ENCODE data around the gene NSUN4.
"Not testable (repeated sequence)": the region's sequence is repeated elsewhere in the genome, so short reads cannot be mapped to it uniquely, and the experiment has no call there.

Gene NSUN4

DNA sequence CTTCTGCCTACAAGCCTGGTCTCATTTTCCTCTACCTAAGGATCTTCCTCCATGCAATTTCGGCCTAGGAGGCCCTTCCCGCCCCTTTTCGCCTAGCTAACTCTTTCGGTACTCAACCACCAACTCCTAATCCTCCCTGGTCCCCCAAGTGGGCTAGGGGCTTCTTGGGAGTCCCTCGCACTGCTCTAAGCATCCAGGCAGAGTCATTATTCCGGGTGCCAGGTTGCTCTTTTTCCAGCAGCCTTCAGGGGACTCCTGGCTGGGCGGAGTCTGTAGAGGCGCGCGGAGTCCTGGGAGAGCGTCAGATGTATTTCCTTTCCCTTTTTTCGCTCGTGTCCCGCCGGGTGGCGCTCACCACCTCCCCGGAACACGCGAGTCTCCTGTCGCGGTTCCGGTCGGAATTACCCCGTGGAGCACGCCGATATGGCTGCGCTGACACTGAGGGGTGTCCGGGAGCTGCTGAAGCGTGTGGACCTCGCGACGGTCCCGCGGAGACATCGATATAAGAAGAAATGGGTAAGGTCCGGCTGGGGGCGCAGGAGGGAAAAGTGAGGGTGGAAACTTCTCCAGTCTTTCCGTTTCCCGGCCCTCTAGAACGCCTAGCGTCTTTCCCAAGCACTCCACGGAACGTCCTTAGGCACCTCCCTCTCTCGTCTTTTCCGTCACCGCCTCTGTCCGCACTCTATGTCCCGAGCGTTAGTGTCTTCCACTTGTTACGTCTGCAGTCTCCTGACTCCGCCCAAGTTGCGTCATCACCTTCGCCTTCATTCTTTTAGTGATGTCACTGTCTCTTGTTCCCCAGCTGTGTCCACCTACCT lies at the start of gene NSUN4:
TSS of gene NSUN4 (plus strand) at position 404 of the 818 bp plus-strand sequence. CDS start at position 424, 20 bp downstream.
- peak; percentile 96 to 97 (median 96) for DNase-seq

DNA sequence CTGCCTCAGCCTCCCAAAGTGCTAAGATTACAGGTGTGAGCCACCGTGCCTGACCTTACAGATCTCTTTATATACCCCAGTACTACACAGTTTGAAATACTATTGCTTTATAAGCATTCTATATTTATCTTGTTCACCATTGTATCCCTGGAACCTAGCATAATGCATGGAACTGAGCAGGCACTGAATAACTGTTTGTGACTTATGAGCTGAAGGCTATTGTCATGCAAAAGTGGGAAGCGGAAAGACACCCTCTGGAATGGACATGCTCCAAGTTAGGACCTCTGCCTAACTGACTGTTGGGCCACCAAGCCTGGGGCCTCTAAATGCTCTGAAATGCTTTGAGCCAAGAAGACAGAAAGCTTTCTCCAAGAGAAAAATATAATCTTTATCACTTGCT lies 45.3 kb upstream of the NSUN4 start:
- no peak for DNase-seq

DNA sequence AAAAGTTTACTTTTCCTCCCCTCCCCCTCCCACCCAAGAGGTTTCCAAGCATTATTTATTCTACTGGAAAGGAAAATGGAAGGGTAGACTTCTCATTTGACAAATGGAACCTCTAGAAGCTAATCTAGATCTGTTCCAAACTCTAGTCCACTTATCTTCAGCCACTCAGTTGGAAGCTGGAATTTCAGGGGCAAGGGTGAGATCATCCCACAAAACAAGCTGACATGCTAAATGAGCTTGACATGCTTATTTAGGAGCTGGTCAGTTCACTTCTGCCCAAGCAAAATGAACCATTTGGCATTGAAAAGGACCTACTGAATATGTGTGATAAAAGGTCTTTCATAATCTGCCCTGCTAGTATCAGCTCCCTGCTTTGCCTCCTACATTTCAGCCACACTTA lies 42.2 kb upstream of the NSUN4 start:
- no peak for DNase-seq

DNA sequence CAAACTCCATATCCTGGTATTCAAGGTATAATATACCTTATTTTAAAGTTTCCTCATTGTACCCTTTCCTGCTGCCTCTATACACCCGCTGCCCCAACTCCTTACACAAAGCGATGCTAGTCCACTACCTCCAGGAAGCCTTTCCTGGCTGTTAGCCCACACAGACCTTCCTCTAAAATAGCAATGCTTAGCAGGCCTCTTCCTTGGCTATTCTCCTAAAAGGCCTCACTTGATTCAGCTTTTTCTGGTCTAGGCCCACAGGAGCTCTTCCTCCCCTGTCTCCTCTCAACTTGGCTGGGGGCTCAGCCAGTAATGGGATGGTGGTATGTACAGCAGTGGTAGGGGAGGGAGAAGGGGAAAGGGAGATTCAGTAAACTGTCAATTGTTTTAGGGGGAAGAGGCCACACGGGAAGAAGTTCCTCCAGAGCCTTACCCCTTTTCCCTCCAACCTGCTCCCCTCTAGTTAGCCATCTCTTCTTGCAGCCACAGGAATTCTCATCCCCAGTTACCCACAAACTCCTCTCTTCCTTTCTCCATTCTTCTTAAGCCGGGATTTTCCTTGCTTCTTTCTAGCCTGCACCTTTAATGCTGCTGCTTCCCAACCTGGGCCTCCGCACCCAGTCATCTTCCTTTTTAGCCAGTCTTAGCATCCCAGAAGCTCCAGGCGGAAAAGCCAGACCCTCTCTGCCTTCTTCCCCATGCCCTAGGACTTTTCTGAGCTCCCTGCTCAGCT lies 39.8 kb upstream of the NSUN4 start:
- DNase-seq = peak in 1 of 3 donors; percentile 13

DNA sequence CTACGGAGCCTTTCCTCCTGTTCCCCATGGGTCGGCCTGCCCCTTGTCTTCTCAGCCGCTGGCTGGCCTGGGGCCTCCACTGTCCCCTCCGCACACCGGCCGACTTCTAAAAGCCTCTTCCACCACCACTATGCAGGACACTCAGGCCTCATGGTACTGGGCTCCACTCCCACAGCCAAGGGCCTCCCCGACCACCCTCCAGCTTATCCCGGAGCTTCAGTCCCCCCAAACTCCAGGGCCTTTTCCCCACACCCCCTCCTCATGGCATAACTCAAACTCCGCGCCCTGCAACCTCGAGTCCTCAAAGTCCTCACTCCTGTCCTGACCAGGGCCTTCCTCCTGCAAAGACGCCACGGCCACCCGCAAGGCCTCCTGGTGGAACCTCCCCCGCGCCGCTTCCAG lies 39.2 kb upstream of the NSUN4 start:
- peak in 1 of 3 donors; percentile 34 for DNase-seq

DNA sequence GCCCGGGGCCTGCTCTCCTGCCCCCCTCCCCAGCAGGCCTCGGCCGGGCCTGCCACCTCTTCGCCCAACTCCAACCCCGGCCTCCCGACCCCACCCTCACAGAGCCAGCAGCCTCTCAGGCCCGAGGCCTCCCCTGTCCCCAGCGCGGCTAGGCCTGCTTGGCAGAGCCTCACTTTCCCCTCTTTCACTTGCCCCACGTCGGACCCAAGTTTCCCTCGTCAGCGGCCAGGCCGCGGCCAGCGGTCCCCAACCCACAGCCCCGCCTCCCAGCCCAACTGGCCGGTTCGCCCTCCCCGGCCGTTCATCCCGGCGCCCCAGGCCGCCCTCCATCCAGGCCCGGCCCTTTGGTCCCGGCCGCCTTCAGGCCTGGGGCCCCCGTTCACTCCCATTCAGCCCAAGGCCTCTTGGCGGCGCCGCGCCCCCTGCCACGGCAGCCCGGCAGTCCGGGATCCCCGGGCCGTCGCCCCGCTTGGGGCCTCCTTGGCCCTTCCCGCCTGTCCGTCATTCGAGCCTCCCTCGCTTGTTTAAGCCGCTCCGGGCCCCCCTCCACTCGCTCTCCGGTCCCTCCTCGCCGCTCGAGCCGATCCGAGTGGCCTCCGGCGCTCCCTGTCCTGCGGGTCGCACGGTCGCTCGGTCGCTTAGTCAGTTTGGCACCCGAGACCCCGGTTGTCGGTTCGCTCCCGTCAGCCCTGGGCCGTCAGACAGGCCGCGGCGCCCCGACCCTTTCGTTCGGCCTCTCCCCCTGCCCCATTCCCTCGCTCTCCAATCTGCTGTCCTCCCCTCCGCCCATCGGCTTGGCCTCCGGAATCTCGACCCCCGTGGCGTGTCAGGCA lies 38.6 kb upstream of the NSUN4 start:
- peak; percentile 73 to 88 (median 74) for DNase-seq

DNA sequence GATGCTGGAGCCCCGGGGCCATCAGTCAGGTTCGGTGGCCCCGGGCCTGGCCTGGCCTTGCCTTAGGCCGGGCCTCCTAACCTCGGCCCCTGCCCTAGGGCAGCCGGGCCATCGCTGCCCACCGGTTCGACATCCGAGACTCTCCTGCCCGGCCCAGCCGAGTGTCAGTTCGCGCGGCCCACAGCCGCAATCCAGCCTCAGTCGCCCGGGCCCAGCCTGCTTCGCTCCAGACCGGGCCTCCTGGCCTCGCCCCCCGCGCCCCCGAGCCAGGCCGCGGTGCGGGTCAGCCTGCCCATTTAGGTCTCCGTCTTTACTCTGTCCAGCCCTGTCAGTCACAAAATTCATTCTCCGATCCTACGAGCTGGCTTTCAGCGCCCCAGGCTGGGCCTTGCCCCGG lies 38.0 kb upstream of the NSUN4 start:
- peak; percentile 30 to 66 (median 42) for DNase-seq

DNA sequence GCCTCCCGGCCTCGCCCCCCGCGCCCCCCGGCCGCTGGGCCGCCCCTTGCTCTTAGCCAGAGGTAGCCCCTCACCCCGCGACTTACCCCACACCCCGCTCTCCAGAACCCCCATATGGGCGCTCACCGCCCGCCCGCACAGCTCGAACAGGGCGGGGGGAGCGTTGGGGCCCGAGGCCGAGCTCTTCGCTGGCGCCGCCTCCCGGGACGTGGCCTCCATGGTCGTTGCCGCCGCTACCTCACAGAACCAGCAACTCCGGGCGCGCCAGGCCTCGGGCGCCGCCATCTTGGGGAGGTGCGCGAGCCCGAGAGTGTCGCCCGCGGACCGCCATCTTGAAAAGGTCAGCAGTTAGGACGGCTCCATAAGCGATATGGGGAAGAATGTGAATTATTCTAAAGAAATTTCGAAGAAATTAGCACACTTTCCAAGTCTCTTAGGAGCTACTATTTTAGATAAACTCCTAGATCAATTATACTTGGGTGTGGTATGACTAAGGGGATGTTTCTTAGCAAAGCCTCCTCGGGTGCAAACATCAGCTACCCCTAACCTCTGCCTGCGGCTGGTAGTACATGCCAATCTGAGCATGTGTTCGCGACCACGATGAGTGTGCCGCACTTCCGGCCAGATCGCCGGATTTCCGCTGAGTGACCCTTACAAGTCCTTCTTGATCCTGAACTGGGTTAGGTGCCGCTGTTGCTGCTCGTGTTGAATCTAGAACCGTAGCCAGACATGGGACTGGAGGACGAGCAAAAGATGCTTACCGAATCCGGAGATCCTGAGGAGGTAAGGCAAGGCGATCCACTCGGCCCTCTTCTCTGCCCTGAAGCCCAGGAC lies 37.4 kb upstream of the NSUN4 start, which contains the start of the genes LRRC41 and UQCRH:
TSS of gene LRRC41 (minus strand) at position 579 of the 834 bp plus-strand sequence. CDS start at position 285, 294 bp downstream.
TSS of gene UQCRH (plus strand) at position 661 of the 834 bp plus-strand sequence. CDS start at position 730, 69 bp downstream.
- peak; percentile 98 for DNase-seq

DNA sequence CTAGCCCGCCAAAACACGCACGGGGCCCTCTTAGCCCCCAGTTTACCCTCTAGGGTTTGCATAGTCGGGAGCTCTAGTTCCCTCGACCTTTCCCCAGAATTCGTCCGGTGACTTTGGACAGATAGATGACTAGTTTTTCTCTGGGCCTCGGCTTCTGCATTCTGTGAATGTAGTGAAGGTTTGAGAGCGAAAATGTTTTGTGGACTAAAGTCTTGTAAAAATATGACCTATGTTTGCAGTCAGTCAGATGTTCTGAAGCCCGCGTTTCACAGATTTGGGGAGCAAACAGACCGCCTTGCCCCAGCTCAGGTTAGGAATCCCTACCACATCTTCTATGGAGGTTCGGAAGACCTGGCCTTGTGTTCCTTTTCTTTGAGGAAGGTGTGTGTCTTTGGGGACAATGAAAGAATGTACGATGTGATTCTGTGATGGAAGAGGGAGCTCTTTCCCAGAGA lies 36.7 kb upstream of the NSUN4 start:
- peak in 2 of 3 donors; percentile 10 to 25 for DNase-seq

DNA sequence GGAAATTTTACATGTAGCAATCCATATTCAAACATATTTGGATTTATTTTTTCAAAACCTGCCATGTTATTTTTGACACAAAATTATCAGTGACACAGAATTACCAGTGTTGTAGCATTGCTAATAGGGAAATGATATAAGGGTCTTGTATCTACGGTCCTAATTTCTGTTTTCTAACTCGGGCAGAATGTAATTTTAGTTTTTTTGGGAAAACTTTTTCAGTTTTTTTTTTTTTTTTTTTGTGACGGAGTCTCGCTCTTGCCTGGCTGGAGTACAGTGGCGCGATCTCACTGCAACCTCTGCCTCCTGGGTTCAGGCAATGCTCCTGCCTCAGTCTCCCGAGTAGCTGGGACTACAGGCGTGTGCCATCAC lies 34.5 kb upstream of the NSUN4 start:
- DNase-seq = no peak

DNA sequence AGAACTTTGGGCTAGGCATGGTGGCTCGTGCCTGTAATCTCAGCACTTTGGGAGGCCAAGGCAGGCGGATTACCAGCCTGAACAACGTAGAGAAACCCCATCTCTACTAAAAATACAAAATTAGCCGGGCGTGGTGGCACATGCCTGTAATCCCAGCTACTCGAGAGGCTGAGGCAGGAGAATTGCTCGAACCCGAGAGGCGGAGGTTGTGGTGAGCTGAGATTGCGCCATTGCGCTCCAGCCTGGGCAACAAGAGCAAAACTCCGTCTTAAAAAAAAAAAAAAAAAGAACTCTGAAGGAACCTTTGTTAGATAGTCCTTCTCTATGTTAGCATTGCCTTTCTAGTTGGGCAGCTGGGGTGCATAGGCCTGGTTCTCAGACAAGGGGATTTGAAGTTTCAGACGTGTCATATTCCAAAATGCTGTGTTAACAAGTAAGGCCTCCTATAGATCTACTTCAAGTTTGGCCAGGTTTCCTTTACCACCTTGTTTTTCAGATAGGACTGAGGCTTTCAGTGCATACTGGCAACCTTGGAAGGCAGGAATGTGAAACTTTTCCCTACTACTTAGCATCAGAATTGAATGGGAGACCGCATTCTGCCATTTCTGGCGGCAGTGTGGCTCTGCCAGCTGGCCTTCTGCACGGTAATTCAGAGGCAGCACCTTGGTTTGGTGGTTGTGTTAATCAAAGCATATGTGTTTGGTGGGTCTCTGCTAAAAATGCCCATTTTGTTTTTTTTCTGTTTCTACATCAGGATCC lies 31.0 kb upstream of the NSUN4 start:
- no peak for DNase-seq

DNA sequence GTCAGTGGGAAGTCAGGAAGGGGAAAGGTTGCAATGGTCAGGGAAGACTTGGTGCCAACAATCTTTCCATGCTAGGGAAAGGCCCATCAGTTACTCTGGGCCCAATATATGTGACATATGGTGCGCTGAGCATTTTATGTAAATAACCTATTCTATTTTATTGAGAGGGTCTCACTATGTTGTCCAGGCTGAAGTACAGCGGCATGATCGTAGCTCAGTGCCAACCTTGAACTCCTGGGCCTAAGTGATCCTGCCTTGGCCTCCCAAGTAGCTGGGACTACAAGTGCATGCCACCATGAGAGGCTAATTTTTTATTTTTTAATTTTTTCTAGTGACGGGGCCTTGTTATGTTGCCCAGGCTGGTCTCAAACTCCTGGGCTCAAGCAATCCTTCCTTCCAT lies 30.3 kb upstream of the NSUN4 start:
- no peak for DNase-seq

DNA sequence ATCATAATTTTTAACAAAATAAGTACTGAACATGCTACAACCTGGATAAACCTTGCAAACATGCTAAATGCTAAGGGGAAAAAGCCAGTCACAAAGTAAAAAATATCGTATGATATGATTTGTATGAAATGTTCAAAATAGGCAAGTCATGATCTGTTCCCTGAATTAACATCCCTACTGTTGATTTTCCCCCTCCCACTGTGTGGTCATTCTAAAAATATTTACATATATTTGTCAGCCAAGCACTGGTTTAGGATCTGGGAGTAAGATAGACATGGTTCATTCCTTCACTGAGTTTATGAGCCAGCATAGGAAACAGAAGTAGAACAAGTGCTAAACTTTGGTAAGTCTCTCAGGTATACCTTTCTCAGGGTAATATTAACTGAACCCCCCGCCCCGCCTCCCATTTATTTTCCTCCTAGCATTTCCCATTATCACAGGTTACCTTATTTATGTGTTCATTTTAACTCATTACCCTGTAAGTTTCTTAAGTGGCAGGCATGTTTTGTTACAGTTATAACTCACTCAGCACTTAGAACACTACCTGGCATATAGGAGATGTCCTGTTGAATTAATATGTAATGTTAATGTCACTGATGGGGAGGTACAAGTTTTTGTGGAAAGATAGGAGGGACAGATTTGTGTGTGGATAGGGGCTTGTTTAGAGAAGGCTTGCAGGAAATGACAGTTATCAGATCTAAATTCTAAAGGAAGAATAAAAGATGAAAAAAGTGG lies 24.8 kb upstream of the NSUN4 start:
- no peak for DNase-seq

DNA sequence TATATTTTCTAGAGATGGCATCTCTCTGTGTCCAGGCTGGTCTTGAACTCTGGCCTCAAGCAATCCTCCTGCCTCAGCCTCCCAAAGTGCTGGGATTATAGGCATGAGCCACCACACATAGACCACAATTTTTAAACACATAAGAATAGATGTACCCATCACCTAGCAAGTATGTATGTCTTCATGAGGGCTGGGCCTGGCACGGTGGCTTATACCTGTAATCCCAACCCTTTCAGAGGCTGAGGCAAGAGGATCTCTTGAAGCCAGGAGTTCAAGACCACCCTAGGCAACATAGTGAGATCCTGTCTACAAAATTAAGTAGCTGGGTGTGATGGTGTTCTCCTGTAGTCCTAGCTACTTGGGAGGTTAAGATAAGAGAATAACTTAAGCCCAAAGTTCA lies 23.3 kb upstream of the NSUN4 start:
- DNase-seq = no peak

DNA sequence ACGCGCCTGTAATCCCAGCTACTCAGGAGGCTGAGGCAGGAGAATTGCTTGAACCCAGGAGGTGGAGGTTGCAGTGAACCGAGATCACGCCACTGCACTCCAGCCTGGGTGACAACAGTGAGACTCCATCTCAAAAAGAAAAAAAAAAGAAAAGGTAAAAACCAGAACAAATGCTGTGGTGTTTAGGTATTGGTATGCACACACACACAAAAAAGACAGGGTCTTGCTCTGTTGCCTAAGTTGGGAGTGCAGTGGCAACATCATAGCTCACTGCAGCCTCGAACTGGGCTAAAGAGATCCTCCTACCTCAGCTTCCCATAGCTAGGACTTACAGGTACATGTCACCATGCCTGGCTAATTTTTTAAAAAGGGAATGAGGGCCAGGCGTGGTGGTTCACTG lies 21.3 kb upstream of the NSUN4 start:
- not testable (repeated sequence) for DNase-seq

DNA sequence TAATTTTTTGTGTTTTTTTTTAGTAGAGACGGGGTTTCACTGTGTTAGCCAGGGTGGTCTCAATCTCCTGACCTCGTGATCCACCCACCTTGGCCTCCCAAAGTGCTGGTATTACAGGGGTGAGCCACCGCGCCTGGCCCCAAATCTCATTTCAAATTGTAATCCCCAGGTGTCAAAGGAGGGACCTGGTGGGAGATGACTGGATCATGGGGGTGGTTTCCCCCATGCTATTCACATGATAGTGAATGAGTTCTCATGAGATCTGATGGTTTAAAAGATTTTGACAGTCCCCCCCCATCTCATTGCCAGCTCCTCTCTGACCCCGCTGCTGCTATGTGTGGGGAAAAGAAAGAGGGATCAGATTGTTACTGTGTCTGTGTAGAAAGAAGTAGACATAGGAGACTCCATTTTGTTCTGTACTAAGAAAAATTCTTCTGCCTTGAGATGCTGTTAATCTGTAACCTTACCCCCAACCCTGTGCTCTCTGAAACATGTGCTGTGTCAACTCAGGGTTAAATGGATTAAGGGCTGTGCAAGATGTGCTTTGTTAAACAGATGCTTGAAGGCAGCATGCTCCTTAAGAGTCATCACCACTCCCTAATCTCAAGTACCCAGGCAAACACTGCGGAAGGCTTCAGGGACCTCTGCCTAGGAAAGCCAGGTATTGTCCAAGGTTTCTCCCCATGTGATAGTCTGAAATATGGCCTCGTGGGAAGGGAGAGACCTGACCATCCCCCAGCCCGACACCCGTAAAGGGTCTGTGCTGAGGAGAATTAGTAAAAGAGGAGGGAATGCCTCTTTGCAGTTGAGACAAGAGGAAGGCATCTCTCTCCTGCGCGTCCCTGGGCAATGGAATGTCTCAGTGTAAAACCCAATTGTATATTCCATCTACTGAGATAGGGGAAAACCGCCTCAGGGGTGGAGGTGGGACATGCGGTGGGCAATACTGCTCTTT lies 20.4 kb upstream of the NSUN4 start:
- not testable (repeated sequence) for DNase-seq

DNA sequence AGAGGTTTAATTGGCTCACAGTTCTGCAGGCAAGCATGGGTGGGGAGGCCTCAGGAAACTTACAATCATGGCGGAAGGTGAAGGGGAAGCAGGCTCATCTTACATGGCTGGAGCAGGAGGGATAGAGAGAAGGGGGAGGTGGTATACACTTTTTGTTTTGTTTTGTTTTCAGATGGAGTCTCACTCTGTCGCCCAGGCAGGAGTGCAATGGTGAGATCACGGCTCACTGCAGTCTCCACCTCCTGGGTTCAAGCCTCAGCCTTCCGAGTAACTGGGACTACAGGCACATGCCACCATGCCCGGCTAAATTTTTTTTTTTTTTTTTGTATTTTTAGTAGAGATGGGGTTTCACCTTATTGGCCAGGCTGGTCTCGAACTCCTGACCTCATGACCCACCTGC lies 18.4 kb upstream of the NSUN4 start:
- not testable (repeated sequence) for DNase-seq

DNA sequence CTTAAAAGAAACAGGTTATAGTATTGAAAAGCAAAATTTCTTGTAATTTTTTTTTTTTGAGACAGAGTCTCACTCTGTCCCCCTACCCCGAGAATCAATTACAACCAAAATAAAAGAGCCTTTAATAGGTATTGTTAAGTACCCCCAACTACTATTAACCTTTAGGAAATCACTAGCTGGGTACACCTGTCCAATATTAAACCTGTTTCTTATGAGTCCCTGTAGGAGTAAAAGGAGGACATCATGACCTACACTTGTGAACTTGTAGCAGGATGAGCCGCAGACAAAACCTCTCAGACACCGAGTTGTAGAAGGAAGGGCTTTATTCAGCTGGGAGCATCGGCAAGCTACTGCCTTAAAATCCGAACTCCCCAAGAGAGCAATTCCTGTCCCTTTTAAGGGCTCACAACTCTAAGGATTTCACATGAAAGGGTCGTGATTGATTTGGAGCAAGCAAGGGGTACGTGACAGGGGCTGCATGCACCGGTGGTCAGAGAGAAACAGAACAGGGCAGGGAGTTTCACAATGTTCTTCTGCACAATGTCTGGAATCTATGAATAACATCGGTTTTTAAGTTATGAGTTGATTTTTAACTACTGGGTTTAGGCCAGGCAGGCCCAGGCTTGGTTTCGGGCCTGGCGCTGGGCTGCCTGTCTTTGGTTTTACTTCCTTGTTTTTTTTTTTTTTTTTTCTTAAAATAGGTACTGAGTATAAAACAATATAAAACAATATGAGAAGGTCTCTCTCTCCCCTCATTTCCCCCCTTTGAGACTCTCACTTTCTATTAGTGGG lies 15.1 kb upstream of the NSUN4 start:
- not testable (repeated sequence) for DNase-seq

Data from suppressor macrophage treated with lipopolysaccharide for 1 hour (primary cell).